OCI-LY3 (cell line): ENCODE measurements around the gene P3H2.

Experiments used
- H2AFZ ChIP-seq: fragments of 200-600, 300-600 bp; shearing (Covaris generic); 2 replicates; pipeline ENCODE4 v1.6.0; 2014; ENCODE audit warnings: antibody characterized with exemption, low read depth, low read length
- H3K27ac ChIP-seq: fragments of 200-600, 300-600 bp; sonication (generic); 2 replicates; pipeline ENCODE4 v1.5.1; 2014; ENCODE audit warnings: mild to moderate bottlenecking, low read length, moderate library complexity, mixed read lengths
- H3K27me3 ChIP-seq: fragments of 200-600, 300-600 bp; sonication (generic); 2 replicates; pipeline ENCODE4 v1.6.1; 2014; ENCODE audit warnings: low read depth, low read length, mixed read lengths
- H3K36me3 ChIP-seq: fragments of 200-600, 300-600 bp; sonication (generic); replicated peaks from 2 replicates; pipeline ENCODE3; 2014; ENCODE audit warnings: low read depth, low read length, mixed read lengths
- H3K4me1 ChIP-seq: fragments of 300-600, 200-600 bp; sonication (generic); 2 replicates; pipeline ENCODE4 v1.6.1; 2014; ENCODE audit warnings: low read length, mixed read lengths
- H3K4me2 ChIP-seq: fragments of 200-600, 300-600 bp; sonication (generic); 2 replicates; pipeline ENCODE4 v1.6.1; 2014; ENCODE audit warnings: low read length, mixed read lengths
- H3K4me3 ChIP-seq: fragments of 300-600, 200-600 bp; sonication (generic); 2 replicates; pipeline ENCODE4 v1.5.1; 2014; ENCODE audit warnings: antibody characterized with exemption, mild to moderate bottlenecking, low read length, moderate library complexity
- H3K79me2 ChIP-seq: fragments of 300-600, 200-600 bp; shearing (Covaris generic); 2 replicates; pipeline ENCODE4 v1.6.1; 2014; ENCODE audit warnings: mild to moderate bottlenecking, low read length, mixed read lengths
- H3K9ac ChIP-seq: fragments of 300-600, 200-600 bp; shearing (Covaris generic); 2 replicates; pipeline ENCODE4 v1.6.0; 2014; ENCODE audit warnings: mild to moderate bottlenecking, low read length, moderate library complexity
- H3K9me3 ChIP-seq: fragments of 200-600, 300-600 bp; shearing (Covaris generic); 2 replicates; pipeline ENCODE4 v1.6.1; 2014; ENCODE audit warnings: low read length, mixed read lengths; ENCODE audit not compliant: insufficient read depth
- H4K20me1 ChIP-seq: fragments of 200-600, 300-600 bp; sonication (generic); 2 replicates; pipeline ENCODE4 v1.6.1; 2016; ENCODE audit warnings: low read length, mixed read lengths; ENCODE audit not compliant: insufficient read depth
- CTCF ChIP-seq: fragments of 200-600, 300-600 bp; sonication (generic); IDR thresholded peaks from 2 replicates; pipeline ENCODE4 v1.5.1; 2014; ENCODE audit warnings: antibody characterized with exemption, low read length, low read depth
- EZH2phosphoT487 ChIP-seq: fragments of 200-600 bp; shearing (Covaris generic); IDR thresholded peaks from 2 replicates; pipeline ENCODE4 v1.6.1; 2018; ENCODE audit warnings: antibody characterized with exemption, mixed run types, low read depth

P3H2 gene

GRCh38 chr3:190005343-190006113, 115.2 kb downstream of the P3H2 start:
- H3K4me2 ChIP-seq: no peak overlapping the region
- no peak overlapping the region for H2AFZ ChIP-seq
- H3K79me2 ChIP-seq: no peaks in the 10 kb centered on the region
- H3K4me1 ChIP-seq: peaks cover 12% of the 10 kb centered on the region
- H3K27me3 ChIP-seq: no peaks in the 10 kb centered on the region
- no peak overlapping the region for H3K4me3 ChIP-seq
- H3K27ac ChIP-seq: no peak overlapping the region
- no peak for TF ChIP-seq CTCF
- TF ChIP-seq EZH2phosphoT487: no peak
- no peaks in the 10 kb centered on the region for H4K20me1 ChIP-seq
- H3K9me3 ChIP-seq: no peaks in the 10 kb centered on the region
- no peak overlapping the region for H3K9ac ChIP-seq
- no peaks in the 10 kb centered on the region for H3K36me3 ChIP-seq

GRCh38 chr3:190004656-190005055, 116.0 kb downstream of the P3H2 start:
- Histone ChIP-seq H3K4me1 (peaks cover 5% of the 10 kb centered on the region; the same call in 1 of the 2 replicates), H3K36me3 (no peaks in the 10 kb centered on the region), H3K79me2 (no peaks in the 10 kb centered on the region), H3K4me2 (no peak overlapping the region), H3K27me3 (no peaks in the 10 kb centered on the region), H3K9ac (no peak overlapping the region), H3K9me3 (no peaks in the 10 kb centered on the region), H4K20me1 (no peaks in the 10 kb centered on the region), H2AFZ (no peak overlapping the region), H3K4me3 (no peak overlapping the region), H3K27ac (no peak overlapping the region)
- TF ChIP-seq CTCF (no peak), EZH2phosphoT487 (no peak)

- Histone ChIP-seq H2AFZ (no peak overlapping the region), H3K4me2 (no peak overlapping the region), H3K27ac (no peak overlapping the region)
These were observed 117.0 kb downstream of the P3H2 start for GRCh38 chr3:190003681-190004123.

More at GRCh38 chr3:190003681-190004123, 117.0 kb downstream of the P3H2 start:
- Histone ChIP-seq H3K9ac (no peak overlapping the region), H3K9me3 (no peaks in the 10 kb centered on the region), H3K27me3 (no peaks in the 10 kb centered on the region), H3K79me2 (no peaks in the 10 kb centered on the region), H3K4me1 (no peaks in the 10 kb centered on the region), H4K20me1 (no peaks in the 10 kb centered on the region), H3K36me3 (no peaks in the 10 kb centered on the region), H3K4me3 (no peak overlapping the region)
- TF ChIP-seq CTCF (no peak), EZH2phosphoT487 (no peak)
